KMS-11 (cell line): ENCODE data around the gene OTOP2.

Experiments
- H2AFZ ChIP-seq: fragments of 200-600 bp; sonication (generic); 2 replicates; pipeline ENCODE4 v1.6.1; 2016; ENCODE audit warnings: antibody characterized with exemption, mixed run types, low read depth
- H3K27ac ChIP-seq: fragments of 200-600 bp; sonication (generic); 2 replicates; pipeline ENCODE4 v1.6.1; 2016; ENCODE audit warnings: mild to moderate bottlenecking, mixed run types
- H3K27me3 ChIP-seq: fragments of 200-600 bp; sonication (generic); 2 replicates; pipeline ENCODE4 v1.6.1; 2017; ENCODE audit warnings: mild to moderate bottlenecking, low read depth, mixed run types, moderate library complexity; ENCODE audit not compliant: insufficient read depth
- H3K36me3 ChIP-seq: fragments of 200-600 bp; sonication (generic); 2 replicates; pipeline ENCODE4 v1.6.1; 2017; ENCODE audit warnings: mild to moderate bottlenecking, mixed run types; ENCODE audit not compliant: insufficient read depth
- H3K4me1 ChIP-seq: fragments of 200-600 bp; sonication (generic); 2 replicates; pipeline ENCODE4 v1.6.1; 2016; ENCODE audit warnings: mild to moderate bottlenecking, low read depth, mixed run types; ENCODE audit not compliant: poor library complexity, severe bottlenecking
- H3K4me2 ChIP-seq: fragments of 200-600 bp; sonication (generic); 2 replicates; pipeline ENCODE4 v1.7.0; 2016; ENCODE audit warnings: mild to moderate bottlenecking, mixed run types
- H3K4me3 ChIP-seq: fragments of 200-600 bp; sonication (generic); IDR thresholded peaks from 2 replicates; pipeline ENCODE4 v1.6.1; 2017; ENCODE audit warnings: low read depth, low read length, mixed read lengths; ENCODE audit not compliant: insufficient read depth
- H3K79me2 ChIP-seq: fragments of 200-600 bp; sonication (generic); 2 replicates; pipeline ENCODE4 v1.6.1; 2016; ENCODE audit warnings: low read depth, mixed run types; ENCODE audit not compliant: insufficient read depth
- H3K9ac ChIP-seq: fragments of 200-600 bp; sonication (generic); 2 replicates; pipeline ENCODE4 v1.6.1; 2016; ENCODE audit warnings: mild to moderate bottlenecking, mixed run types
- H4K20me1 ChIP-seq: fragments of 200-600 bp; sonication (generic); 2 replicates; pipeline ENCODE4 v1.6.1; 2016; ENCODE audit warnings: mild to moderate bottlenecking, mixed run types; ENCODE audit not compliant: insufficient read depth
- CTCF ChIP-seq: fragments of 200-600 bp; sonication (generic); conservative IDR thresholded peaks from 2 replicates; pipeline ENCODE4 v1.6.1; 2017; ENCODE audit warnings: low read depth, mild to moderate bottlenecking, antibody characterized with exemption, low read length, moderate library complexity, mixed read lengths

OTOP2 gene

GRCh38 chr17:74916136-74916850, 7.8 kb upstream of the OTOP2 start:
- Histone ChIP-seq H3K79me2 (no peaks in the 10 kb centered on the region), H2AFZ (no peak overlapping the region), H3K4me2 (no peak overlapping the region), H3K27ac (no peak overlapping the region), H3K27me3 (peaks cover 40% of the 10 kb centered on the region; the same call in 1 of the 2 replicates), H3K4me3 (no peak overlapping the region), H3K4me1 (no peaks in the 10 kb centered on the region), H3K36me3 (no peaks in the 10 kb centered on the region), H3K9ac (no peak overlapping the region), H4K20me1 (no peaks in the 10 kb centered on the region)
- no peak for TF ChIP-seq CTCF

- H3K4me3 ChIP-seq = no peak overlapping the region
- H4K20me1 ChIP-seq = no peaks in the 10 kb centered on the region
- H3K36me3 ChIP-seq = no peaks in the 10 kb centered on the region
- no peak overlapping the region for H3K4me2 ChIP-seq
- no peak overlapping the region for H3K9ac ChIP-seq
- H3K27me3 ChIP-seq = peaks cover 38% of the 10 kb centered on the region; the same call in 1 of the 2 replicates
- TF ChIP-seq CTCF = no peak
- no peak overlapping the region for H3K27ac ChIP-seq
- H2AFZ ChIP-seq = no peak overlapping the region
- no peaks in the 10 kb centered on the region for H3K4me1 ChIP-seq
- H3K79me2 ChIP-seq = no peaks in the 10 kb centered on the region
Measured at GRCh38 chr17:74916851-74917199, 7.2 kb upstream of the OTOP2 start.

- H3K4me3 ChIP-seq = no peak overlapping the region
- TF ChIP-seq CTCF = no peak
- peaks cover 39% of the 10 kb centered on the region for H3K27me3 ChIP-seq
- no peak overlapping the region for H2AFZ ChIP-seq
- H3K27ac ChIP-seq = no peak overlapping the region
- H3K79me2 ChIP-seq = no peaks in the 10 kb centered on the region
- no peak overlapping the region for H3K4me2 ChIP-seq
- no peaks in the 10 kb centered on the region for H3K4me1 ChIP-seq
- H3K9ac ChIP-seq = no peak overlapping the region
- H4K20me1 ChIP-seq = no peaks in the 10 kb centered on the region
- H3K36me3 ChIP-seq = no peaks in the 10 kb centered on the region
Measured at GRCh38 chr17:74917430-74917829, 6.6 kb upstream of the OTOP2 start.

GRCh38 chr17:74918906-74919305, 5.2 kb upstream of the OTOP2 start:
- Histone ChIP-seq H3K4me3 (no peak overlapping the region), H3K4me1 (no peaks in the 10 kb centered on the region), H4K20me1 (no peaks in the 10 kb centered on the region), H3K79me2 (no peaks in the 10 kb centered on the region), H3K4me2 (no peak overlapping the region), H3K9ac (no peak overlapping the region), H3K27ac (no peak overlapping the region), H3K27me3 (peaks cover 40% of the 10 kb centered on the region), H3K36me3 (no peaks in the 10 kb centered on the region), H2AFZ (no peak overlapping the region)
- no peak for TF ChIP-seq CTCF
